TTC549 (cell line): Measurements from ENCODE around the gene CAPZB.

ENCODE experiments used
- FAIRE-seq: peaks from 2 replicates; lab custom pipeline; 2012; peaks lifted over from hg19 to GRCh38; lab: Jason Lieb, UNC

CAPZB gene

DNA sequence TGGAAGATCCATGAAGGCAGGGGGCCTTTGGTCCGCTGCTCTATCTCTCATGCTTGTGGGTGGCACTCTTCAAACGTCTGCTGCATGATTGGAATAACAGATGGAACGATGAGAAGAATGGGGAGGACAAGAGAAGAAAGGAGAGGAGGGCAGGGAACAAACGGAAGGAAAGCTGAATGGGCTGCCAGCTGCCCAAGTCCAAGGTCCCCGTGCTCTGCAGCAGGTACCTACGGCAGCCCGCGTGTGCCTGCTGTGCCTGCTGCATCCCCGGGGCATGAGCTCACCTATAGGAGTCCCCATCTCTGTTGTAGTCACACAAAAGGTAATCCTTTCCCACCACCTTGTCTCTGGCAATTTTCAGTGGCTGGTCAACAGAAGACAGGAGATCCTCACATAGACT, 100.1 kb downstream of the CAPZB start:
- FAIRE-seq = no peak

DNA sequence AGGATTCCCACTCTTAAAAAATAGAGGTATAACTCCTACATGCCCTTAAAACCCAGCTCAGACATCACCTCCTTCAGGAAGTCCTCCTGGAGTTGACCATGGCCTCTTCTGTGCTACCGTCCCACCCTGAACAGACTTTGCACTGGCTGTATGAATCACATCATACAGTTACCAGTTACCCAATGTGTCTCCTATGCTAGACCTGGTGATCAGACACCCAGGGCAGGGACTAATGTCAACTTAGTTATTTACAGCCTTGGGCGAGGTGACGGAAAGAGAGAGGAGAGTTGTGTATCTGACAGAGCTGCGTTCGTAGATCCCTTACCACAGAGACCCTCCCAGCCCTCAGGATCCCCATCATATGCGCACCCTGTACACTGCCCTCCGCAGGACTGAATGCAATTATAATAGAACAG, 100.6 kb downstream of the CAPZB start:
- no peak for FAIRE-seq

DNA sequence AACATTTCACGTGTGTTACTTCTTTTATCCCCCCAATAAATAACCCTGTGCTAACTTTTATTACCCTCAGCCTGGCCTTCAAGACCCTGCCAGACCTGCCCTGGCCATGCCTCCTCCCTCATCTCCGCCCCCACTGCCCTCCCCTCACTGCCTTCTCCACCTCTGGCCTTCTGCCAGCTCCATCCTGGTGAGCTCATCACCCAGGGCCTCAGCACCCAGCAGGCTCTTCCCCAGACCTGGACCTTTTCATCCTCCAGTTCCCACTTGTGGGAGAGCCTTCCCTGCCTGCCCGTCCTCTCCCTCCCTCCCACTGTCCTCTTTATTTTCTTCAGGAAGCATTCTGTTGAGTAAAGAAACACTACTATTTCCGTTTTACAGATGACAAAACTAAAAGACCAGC, 101.2 kb downstream of the CAPZB start:
- no peak for FAIRE-seq

DNA sequence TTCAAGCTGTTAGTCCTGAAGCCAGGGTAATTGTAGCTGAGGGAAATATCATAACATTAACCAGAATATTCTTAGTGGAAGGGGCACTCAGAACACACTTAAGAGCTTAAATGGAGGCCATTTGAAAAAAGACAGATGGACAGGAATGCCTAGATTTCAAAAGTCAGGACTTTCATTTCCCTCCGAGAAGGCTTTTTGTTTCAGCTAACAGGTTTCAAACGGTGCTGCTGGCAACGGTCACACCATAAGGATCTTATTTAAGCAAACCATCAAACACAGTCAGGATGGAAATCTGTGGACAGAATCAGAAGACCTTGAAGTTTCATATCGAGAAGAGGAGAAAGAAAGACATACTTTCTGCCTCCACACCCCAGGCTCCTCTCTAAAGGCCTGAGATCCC, 103.1 kb downstream of the CAPZB start:
- FAIRE-seq = no peak

DNA sequence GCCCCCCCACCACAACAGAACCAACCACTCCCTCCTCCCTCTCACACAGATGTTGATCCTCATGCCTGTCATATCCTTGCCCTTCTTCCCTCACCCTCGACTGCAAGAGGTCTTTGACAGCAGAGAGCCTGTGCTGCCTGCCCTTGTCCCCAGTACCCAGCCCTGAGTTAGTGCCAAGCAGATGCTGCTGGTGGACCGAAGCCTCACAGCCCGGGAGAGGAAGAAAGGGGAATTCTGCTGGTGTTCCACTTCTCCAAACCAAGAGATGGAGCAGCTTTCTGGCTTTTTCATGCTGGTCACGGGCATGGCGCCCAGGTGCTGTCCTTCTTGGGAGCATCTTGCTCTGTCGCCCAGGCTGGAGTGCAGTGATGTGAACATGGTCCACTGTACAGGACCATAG, 104.1 kb downstream of the CAPZB start:
- no peak for FAIRE-seq

DNA sequence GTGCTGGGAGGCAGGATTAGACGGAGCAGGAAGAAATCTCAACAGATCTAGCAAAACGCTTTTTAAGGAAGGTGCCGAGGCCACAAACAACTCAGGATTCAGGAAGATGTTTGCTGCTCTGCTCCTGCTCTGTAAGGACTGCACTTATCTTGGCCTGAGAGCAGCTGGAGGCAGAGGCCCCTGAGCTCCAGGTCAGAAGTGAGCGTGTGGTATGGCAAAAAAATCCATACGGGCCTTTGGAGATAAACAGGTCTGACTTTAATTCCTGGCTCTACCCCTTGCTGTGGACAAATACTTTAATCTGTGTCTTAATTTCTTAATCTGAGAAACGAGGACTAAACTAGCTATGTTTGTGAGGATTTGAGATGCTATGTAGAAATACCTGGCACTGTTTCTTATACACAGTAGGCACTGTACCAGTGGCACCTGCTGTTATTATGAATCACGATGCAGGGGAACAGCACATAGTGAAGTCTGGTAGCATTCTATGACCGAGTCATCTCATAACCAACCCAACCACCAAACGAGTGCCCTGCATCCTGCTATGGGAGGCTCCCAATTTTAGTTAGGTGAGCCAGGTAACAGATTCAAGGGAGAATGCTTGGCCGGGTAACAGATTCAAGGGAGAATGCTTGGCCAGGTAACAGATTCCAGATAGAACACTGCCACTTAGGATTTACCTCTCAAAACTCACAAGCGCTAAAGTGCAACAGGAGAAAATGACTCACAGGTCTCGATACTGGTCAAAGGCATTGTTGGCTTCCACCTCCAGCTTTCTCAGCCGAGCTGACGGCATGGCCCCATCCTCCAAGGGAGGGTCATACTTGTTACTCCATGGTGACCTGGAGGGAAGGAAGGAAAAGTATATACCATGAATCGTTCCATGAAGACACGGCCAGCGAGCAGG, 107.3 kb downstream of the CAPZB start:
- no peak for FAIRE-seq

DNA sequence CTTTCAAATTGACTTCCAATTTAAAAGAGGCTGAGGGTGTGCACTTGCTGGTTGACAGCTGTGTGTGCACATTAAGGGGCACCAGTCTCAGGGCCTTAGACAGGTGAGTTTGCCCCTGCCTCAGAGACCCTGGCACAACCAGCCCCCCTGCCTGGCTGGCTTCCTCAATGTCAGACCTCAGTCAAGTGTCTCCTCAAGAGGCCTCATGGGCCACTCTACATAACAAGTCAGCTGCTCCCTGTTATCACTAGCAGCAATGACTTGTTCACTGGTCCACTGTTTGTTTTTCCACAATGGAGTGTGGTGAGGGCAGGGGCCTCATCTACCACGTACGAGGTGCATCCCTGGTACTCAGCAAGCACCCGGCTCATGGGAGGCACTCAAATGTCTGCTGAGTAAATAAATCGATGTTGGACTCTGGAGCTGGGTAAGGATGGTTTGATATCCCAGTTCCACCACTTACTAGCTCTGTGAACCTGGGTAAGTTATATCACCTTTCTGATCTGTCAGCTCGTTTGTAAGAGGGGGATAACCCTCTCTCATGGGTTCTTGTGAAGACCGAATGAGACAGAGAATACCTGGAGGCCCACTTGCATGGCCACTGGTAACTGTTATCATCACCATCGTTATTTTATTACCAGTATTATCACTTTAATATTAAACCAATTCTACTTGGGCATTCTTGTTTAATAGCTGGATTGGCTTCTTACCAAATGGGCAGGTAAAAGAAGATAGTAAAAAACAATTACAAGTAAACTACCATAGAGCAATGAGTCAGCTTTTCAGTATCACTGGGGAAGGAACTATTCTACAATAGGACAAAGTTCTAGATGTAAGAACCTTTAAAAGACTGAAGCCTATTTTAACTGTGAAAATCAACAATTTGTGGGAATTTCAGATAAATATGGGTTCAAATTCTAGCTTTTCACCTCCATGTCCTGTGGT, 108.6 kb downstream of the CAPZB start:
- FAIRE-seq = no peak

DNA sequence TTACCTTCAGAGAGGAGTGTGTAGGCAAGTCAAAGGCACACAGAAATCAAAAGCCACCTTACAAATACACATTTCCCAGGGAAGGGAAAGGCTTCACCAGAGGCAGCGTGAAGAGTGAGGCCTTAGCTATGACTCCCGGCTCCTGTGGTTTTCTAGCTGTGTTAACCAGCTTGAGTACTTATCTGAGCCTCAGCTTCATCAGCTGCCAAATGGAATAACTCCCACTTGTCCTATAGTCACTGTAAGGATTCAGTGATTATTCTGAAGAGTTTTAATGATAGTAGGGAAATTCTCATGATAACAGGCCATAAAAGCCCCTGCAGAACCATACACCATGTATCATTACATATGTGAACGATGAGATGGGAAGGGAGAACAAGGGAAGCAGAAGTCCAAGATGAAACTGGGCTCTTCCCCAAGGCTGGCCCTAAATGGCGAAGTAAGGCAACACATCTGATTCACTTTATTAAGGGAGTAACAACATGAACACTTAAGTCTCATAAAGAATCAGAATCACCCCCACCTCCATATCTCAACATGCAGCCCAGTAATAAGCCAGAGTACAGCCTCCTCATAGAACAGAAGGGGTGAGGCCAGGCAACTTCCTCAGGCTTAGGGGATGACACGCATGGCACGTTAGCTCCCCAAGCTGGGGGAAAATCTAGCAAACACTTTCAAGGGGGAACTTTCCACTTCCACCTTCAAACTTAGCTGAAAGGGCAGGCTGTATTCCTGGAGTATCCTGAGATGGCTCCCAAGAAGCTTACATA, 109.5 kb downstream of the CAPZB start:
- FAIRE-seq = no peak

DNA sequence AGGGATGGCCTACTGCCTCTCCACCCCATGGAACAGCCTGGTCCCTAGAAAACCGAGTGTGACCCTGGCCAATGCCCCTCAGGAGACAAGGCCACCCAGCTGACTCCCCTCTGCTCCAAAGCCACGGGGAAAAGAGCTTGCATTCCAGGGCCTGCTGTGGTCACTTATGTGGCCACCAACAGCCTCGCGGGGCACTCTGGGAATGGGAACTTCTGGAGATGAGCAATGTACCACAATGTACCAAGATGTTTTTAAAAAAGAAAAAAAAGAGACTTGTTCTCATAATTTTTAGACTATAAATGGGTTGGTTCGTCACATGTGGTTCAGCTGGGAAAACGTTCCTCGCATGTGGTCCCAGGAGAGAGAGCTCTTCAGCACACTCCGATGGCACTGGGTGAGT, 110.4 kb downstream of the CAPZB start:
- no peak for FAIRE-seq

DNA sequence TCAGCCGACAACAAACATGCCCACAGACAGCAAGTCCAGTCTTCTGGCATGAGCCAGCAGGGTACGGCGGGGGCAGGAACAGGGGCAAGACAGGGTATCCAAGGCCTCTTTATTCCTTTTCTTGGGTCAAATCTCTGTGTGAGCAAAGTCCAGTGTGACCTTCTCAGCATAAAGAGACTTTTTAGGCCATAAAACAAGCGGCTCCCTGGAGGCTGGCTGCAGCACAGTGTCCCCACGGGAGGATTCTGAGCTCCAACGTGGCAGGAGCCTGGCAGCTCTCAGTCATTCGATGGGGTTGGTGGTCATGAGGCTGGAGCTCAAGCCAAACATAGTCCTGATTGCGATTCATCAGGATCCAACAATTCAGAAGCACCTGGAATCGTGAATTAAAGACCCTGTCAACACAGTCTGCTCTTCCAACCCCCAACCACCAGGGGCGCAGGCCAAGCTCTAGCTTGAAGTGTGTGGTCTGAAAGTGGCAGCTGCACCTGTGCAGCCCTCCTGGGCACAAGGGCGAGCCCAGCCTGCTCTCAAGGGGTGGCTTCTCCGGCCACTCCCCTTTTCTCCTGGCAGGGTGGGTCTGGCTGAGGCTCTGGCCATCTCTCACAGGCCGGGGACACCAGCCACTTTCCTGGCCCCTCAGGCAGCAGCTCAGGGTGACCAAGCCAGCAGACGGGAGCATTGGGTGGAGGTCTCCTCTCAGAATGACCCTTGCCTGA, 111.1 kb downstream of the CAPZB start:
- FAIRE-seq = no peak

DNA sequence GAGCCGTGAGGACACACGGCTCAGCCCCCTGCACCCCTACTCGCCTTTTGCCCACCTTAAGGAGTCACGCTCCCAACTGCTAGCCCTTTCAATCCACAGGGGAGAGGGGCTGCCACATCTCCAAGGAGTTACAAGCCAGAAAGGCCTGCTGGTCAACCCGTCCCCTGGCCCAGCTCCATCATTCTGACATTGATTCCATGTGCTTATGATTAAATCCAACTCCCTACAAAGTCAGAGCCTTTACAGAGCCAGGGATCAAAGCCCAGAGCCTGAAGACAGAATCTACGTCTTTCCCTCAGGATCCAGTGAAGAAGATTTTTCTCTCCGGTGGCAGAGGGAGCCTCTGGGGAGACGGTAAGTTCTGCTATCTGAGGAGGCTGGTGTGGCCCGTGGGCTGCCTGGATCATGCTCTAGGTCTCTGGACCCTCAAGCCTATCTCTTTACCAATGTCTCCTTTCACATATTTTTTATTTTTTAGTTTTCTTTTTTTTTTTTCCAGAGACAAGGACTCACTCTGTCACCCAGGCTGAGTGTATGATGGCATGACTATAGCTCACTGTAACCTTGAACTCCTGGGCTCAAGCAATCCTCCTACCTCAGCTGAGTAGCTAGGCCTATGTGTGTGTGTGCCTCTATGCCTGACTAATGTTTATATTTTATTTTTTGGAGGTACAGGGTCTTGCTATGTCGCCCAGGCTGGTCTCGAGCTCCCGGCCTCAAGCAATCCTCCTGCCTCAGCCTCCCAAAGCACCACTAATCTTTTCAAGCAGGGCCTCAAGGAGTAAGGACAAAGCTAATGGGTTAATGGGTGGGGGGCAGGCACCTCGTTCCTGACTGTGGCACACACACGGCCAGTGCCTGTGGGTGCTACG, 111.9 kb downstream of the CAPZB start:
- no peak for FAIRE-seq

DNA sequence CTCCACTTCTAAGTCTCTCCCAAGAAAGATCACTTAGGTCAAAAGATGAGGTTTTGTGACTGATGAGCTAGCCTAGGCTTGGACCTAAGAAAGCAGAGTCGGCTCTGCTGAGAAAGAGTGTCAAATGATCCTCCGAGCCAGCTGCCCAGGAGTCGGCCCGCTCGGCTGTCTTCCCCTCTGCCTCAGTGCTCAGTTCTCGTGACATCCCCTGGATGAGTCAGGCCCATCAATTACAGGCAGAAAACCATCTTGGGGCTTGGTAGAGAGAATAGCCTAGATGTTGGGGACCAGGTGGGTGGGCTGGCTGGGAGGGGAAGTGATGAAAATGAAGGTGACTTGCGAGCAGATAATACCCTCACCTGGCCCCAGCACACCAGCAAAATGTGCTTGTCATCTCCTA, 112.7 kb downstream of the CAPZB start:
- FAIRE-seq = no peak

DNA sequence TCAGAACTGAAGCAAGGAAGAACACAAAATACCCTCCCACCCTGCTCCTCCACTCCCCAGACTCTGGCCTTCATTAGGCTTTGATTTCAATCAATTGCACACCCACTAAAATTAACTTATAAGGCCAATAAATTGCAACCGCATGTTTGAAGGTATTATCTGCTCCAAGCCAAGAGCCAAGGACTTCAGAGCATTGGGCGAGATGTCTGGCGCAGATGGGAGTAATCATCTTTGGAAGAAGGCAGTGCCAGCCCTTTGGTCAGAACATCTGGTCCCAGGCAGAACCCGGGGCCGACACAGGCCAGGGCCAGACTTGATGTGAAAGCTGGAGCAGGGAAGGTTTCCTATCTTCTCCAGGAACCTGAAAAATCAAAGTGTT, 113.2 kb downstream of the CAPZB start:
- FAIRE-seq = no peak

DNA sequence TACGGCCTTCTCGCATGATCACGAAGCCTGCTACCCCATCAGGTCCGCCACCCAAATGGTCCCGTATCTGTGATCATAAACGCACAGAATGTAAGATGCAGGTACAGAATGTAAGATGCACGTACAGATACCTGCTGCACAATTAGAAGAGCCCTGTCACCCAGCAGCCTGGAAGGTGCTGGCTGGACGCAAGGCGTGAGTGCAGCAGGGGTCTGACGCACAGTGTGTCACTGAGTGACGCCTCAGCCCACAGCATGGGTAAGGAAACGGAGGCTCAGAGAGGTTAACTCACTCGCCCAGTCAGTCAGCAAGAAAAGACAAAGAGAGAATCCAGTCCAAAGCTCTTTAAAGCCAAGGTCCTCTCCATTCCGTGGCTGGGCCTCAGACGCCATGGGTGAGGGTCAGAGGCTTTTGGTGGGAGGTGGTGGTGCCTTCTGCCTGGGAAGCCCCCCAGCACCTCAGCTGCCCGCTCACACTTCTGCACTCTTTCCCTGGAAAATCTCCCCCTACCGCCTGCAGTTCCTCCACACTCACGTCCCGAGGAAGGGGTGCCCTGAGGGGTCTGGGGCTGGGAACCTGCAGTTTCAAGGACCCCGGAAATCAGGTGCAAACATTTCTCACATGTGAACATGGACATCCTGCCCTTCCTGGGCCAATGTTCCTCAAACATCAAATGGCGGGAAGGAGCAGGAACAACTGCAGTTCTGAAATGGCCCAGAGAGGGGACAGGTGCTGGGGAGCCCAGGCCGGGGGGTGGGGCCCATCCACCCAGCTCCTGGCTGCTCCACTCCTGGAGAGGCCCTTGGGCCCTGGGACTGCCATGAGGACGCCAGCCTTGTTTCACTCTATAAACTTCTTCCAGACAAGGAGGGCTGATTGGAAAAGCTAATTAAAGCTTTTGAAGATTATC, 113.9 kb downstream of the CAPZB start:
- no peak for FAIRE-seq

DNA sequence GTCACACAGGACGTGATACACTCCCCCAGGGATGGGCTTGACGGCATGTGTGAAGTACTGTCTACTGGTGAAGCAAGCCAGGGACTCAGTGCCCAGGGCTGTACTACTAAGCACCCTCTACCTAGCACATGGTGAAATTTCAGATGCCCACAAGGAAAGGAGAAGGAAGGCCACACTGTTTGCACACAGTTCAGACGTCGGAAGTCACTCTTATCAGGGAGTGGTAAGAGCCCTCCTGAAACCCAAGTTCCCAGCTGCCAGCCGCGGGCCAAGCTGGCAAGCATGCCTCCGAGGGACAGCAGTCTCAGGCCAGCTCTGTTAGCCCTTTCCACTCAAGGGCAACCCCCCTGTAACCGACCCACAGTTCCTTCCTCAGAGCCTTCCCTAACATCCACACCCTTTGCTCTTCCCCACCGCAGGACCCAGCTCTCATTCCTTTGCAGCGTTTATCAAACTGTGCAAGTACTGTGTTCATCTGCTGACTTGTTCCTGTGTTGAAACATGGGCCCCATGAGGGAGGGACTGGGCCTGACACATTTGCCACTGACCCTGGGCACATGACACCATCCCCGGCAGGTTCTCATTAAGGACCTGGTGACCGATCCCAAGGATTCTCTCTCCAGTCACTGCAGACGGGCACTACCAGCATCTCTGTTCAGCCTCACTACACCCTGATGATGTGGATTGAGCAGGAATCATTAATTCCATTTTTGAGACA, 114.7 kb downstream of the CAPZB start:
- no peak for FAIRE-seq

DNA sequence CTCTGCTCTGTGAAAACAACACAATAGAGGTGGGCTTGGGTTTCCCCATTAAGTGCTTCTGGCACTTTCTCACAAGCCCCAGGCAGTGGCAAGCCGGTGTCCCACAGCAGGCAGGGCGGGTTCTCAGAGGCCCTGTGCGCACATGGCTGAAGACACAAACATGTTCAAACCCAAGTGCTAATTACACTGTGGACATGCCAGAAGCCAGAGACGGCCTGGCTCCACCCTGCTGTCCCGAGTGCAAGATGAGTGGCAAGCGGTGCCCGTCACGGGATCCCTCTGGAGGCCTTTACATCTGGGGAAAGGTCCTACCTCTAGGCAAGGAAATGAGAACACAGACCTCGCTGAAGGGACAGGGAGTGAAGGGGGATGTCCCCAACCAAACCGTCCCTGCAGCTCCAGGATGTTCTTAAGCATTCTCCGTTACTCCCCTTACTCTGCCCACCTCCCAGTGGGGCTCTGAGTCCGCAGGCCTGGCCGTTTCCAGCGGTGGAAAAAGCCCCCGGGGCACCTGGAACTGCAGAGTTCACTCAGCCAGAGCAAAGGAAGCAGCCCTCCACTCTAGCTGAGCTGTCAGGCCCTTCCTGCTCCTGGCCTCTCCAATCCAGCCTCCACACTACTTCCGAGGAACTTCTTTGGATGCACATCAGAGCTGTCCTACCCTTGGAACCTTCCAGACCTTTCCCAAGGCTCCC, 115.8 kb downstream of the CAPZB start:
- FAIRE-seq = no peak

DNA sequence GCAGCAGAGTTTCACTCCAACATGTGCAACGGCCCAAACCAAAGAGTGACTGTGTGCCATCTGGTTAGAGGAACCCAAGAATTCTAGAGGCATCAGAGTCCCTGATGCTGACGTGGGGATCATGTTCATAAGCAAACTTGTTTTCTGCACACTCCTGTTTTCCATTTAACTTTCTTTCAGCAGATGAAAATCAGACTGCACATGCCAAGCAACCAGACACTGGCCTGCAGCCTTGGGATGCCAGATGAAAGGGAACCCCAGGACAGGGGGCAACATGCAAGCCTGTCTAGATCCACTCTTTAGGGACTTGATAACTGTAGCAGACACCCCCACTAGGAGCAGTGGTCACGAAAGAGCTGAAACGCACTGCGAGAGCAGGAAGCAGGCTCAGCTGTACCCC, 116.4 kb downstream of the CAPZB start:
- FAIRE-seq = no peak

DNA sequence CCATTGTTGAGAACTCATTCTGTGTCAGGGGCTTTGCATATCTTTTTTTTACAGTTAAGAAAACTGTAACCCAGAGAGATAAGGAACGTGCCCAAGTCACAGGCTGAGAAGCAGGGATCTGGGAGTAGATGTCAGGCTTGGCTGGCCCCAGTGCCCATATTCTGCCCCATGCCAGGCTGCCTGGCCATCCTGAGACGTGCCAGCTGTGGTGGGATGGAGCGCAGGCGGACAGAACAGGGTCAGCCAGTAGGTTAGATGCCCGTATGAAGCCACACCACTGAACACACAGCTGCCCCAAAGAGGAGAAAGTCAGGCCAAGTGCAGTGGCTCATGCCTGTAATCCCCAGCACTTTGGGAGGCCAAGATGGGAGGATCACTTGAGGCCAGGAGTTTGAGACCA, 117.3 kb downstream of the CAPZB start:
- no peak for FAIRE-seq
